ENCODE measurements around the gene SEC23B. TPM values are rescaled to one million over a fixed set of nuclear protein-coding genes. Genes with fewer than 3 reads are reported as not detected.
"Not testable (repeated sequence)": the region's sequence is repeated elsewhere in the genome, so short reads cannot be mapped to it uniquely, and the experiment has no call there.

The SEC23B gene
- total RNA-seq, 4 donors from 2014 or later = 14.1 to 21.0 (median 18.7) TPM

DNA sequence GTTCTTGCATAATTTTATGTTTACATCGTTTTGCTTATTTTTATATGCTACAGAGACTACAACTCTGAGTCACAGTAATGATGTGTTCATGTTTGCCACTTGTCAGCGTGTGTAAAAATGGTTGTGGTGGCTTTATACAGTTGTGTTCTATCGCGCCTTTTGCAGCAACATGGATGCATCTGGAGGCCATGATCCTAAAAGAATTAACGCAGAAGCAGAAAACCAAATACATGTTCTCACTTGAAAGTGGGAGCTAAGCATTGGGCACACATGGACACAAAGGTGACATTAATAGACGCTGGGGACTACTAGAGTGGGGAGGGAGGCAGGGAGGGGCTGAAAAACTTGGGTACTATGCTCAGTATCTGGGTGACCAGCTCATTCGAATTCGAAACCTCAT, 996 bp upstream of the SEC23B start:
- H3K36me3 ChIP-seq = peaks cover 0 to 21% (median 10%) of the 10 kb centered on the region in 4 donors
- peaks cover 14 to 20% (median 18%) of the 10 kb centered on the region in 4 donors for H3K4me1 ChIP-seq
- H3K27ac ChIP-seq (replicated peaks in 1 of 4) = peak overlapping the region; percentile 89 to 96 (median 96)
- WGBS = 65% methylated on average over 8 of the region's 8 CpGs
- TF ChIP-seq POLR2AphosphoS5 (IDR thresholded peaks at IDR 0.05) (no peak), EP300 (IDR thresholded peaks at IDR 0.05) (no peak), POLR2A (IDR thresholded peaks at IDR 0.05; ENCODE audit: low read depth) (no peak)
- TF ChIP-seq, protein P1, sequence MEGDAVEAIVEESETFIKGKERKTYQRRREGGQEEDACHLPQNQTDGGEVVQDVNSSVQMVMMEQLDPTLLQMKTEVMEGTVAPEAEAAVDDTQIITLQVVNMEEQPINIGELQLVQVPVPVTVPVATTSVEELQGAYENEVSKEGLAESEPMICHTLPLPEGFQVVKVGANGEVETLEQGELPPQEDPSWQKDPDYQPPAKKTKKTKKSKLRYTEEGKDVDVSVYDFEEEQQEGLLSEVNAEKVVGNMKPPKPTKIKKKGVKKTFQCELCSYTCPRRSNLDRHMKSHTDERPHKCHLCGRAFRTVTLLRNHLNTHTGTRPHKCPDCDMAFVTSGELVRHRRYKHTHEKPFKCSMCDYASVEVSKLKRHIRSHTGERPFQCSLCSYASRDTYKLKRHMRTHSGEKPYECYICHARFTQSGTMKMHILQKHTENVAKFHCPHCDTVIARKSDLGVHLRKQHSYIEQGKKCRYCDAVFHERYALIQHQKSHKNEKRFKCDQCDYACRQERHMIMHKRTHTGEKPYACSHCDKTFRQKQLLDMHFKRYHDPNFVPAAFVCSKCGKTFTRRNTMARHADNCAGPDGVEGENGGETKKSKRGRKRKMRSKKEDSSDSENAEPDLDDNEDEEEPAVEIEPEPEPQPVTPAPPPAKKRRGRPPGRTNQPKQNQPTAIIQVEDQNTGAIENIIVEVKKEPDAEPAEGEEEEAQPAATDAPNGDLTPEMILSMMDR (IDR thresholded peaks at IDR 0.05) = no peak
- no peak for DNase-seq (ENCODE audit: extremely low spot score)
- peaks cover 0 to 28% (median 0%) of the 10 kb centered on the region in 4 donors for H3K27me3 ChIP-seq
- H3K9me3 ChIP-seq = no peaks in the 10 kb centered on the region
- intact Hi-C loops (cut with DNase I) = loop anchor here (5.0 kb wide), 2 partner anchors 39 to 61 kb away; partner anchors contain the start of genes DZANK1, POLR3F and SMIM26
- H3K4me3 ChIP-seq = peak overlapping the region; percentile 69 to 89 (median 84)

DNA sequence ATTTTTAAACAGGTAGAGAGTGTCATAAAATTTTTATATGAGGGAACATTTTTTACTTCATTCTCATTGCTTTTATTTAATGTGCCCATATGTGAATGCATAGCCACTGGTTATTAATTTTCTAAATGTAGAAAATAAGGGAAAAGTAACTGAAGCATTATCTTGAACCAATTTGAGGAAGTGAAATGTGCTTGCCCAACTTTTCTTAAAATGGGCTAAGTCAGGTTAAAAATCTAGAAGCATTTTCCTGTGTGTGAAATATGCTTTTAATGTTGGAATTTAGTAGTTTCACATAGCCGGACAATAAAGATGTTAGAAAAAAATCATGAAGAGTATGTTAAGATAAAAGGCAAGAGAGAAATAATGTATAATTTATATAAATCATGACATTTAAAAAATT, 3.8 kb downstream of the SEC23B start:
- no peak overlapping the region for H3K4me3 ChIP-seq
- DNase-seq (ENCODE audit: extremely low spot score) = no peak
- H3K4me1 ChIP-seq = peaks cover 14 to 20% (median 18%) of the 10 kb centered on the region in 4 donors
- no peak overlapping the region for H3K27ac ChIP-seq (replicated peaks in 1 of 4)
- TF ChIP-seq, protein P1 (IDR thresholded peaks at IDR 0.05) = no peak
- no peak for TF ChIP-seq POLR2AphosphoS5 (IDR thresholded peaks at IDR 0.05)
- TF ChIP-seq EP300 (IDR thresholded peaks at IDR 0.05) = no peak
- TF ChIP-seq POLR2A (IDR thresholded peaks at IDR 0.05; ENCODE audit: low read depth) = no peak
- WGBS = 70% methylated on average over 1 of the region's 1 CpG
- H3K9me3 ChIP-seq = no peaks in the 10 kb centered on the region
- intact Hi-C loops (cut with DNase I) = no loop called here
- no peaks in the 10 kb centered on the region for H3K27me3 ChIP-seq
- H3K36me3 ChIP-seq = peaks cover 14 to 66% (median 42%) of the 10 kb centered on the region in 4 donors

DNA sequence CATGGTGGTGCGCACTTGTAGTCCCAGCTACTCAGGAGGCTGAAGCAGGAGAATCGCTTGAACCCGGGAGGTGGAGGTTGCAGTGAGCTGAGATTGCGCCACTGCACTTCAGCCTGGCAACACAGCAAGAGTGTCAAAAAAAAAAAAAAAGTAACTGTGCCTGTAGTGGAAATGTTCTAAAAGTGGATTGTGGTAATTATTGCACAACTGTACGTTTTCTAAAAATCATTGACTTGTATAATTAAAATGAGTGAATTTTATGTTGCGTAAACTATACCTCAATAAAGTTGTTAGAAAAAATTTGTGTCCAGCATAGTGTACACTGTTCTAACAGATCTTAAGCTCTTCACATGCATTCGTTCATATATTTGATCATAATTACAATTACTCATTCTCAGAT, 5.5 kb downstream of the SEC23B start:
- H3K9me3 ChIP-seq = no peaks in the 10 kb centered on the region
- DNase-seq (ENCODE audit: extremely low spot score) = no peak
- WGBS = 87% methylated on average over 7 of the region's 7 CpGs
- TF ChIP-seq EP300 (IDR thresholded peaks at IDR 0.05) = no peak
- H3K27ac ChIP-seq (replicated peaks in 1 of 4) = no peak overlapping the region
- H3K36me3 ChIP-seq = peaks cover 19 to 77% (median 50%) of the 10 kb centered on the region in 4 donors
- no peak overlapping the region for H3K4me3 ChIP-seq
- peaks cover 10 to 12% (median 10%) of the 10 kb centered on the region in 4 donors for H3K4me1 ChIP-seq
- intact Hi-C loops (cut with DNase I) = no loop called here
- no peaks in the 10 kb centered on the region for H3K27me3 ChIP-seq

DNA sequence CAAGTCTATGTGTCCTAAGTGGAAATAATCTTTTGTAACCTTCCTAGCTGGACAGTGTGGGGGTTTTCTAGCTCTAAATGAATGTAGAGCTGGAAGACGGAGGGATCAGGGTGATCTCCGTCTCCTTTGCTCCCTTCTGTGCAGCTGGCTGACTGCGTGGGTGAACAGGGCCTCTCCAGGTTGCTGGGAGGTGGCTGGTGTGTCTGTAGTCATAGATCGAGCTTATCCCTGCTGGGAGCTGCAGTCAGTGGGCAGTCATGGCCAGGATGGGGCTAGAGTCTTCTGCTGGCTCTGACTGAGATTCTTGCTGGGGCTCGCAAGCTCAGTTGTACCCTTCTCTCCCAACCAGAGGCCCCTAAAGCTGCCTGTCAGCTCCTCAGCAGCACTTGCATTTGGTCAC, 6.4 kb downstream of the SEC23B start:
- Histone ChIP-seq H3K9me3 (no peaks in the 10 kb centered on the region), H3K27ac (replicated peaks in 1 of 4) (no peak overlapping the region), H3K4me3 (no peak overlapping the region), H3K4me1 (peaks cover under 1 to 3% (median under 1%) of the 10 kb centered on the region in 4 donors), H3K27me3 (no peaks in the 10 kb centered on the region), H3K36me3 (peaks cover 19 to 77% (median 50%) of the 10 kb centered on the region in 4 donors)
- no peak for TF ChIP-seq POLR2A (IDR thresholded peaks at IDR 0.05; ENCODE audit: low read depth)
- TF ChIP-seq, protein P1 (IDR thresholded peaks at IDR 0.05) = no peak
- no peak for TF ChIP-seq EP300 (IDR thresholded peaks at IDR 0.05)
- no peak for TF ChIP-seq POLR2AphosphoS5 (IDR thresholded peaks at IDR 0.05)
- intact Hi-C loops (cut with DNase I) = no loop called here
- WGBS = 91% methylated on average over 4 of the region's 5 CpGs
- no peak for DNase-seq (ENCODE audit: extremely low spot score)

DNA sequence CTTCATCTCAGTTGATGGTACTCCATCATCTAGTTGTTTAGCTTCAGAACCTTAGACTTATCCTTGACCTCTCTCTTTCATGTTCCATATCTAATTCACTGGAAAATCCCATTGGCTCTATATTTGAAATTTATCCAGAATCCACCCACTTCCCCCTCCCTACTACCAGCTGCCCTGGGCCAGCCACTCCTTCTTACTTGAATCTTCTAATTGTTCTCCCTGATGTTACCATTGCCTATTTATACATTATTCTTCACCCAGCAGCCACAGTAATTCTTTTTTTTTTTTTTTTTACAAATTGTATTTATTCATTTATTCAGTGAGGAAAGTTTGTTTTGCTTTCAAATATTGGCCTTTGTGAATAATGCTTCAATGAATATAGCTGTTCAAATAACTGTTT, 8.2 kb downstream of the SEC23B start:
- intact Hi-C loops (cut with DNase I) = no loop called here
- no peaks in the 10 kb centered on the region for H3K9me3 ChIP-seq
- H3K27ac ChIP-seq (replicated peaks in 1 of 4) = no peak overlapping the region
- H3K4me3 ChIP-seq = no peak overlapping the region
- DNase-seq (ENCODE audit: extremely low spot score) = no peak
- H3K4me1 ChIP-seq = no peaks in the 10 kb centered on the region
- peaks cover 19 to 68% (median 44%) of the 10 kb centered on the region in 4 donors for H3K36me3 ChIP-seq
- H3K27me3 ChIP-seq = no peaks in the 10 kb centered on the region
- TF ChIP-seq POLR2AphosphoS5 (IDR thresholded peaks at IDR 0.05) (no peak), EP300 (IDR thresholded peaks at IDR 0.05) (no peak), POLR2A (IDR thresholded peaks at IDR 0.05; ENCODE audit: low read depth) (no peak)
- TF ChIP-seq, protein P1 (IDR thresholded peaks at IDR 0.05) = no peak

DNA sequence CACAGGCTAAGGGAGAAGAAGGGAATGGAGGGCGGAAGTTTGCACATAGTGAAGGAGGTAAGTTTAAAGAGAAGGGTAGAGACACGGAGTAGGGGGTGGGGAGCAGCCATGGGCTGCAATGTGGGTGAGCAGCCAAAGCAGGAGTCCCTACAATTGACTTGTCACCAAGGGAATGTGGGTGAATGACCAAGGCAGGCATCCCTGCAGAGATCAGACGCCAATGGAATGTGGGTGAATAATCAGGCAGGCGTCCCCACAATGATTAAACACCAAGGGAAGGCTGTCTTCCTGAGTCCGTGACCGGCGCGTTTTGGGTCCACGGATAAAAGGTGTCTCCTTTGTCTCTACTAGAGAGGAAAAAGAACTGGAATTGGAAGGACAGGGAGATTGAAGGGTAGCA, 14.3 kb downstream of the SEC23B start:
- 94% methylated on average over 9 of the region's 9 CpGs for WGBS
- peaks cover 36 to 57% (median 47%) of the 10 kb centered on the region in 4 donors for H3K36me3 ChIP-seq
- H3K27ac ChIP-seq (replicated peaks in 1 of 4); intact Hi-C loops (cut with DNase I); DNase-seq (ENCODE audit: extremely low spot score); H3K4me1 ChIP-seq; H3K4me3 ChIP-seq; H3K27me3 ChIP-seq; H3K9me3 ChIP-seq: not testable (repeated sequence)

Data from esophagus muscularis mucosa (tissue), 4 donors.